ENCODE measurements around the gene ARSK.

DNA sequence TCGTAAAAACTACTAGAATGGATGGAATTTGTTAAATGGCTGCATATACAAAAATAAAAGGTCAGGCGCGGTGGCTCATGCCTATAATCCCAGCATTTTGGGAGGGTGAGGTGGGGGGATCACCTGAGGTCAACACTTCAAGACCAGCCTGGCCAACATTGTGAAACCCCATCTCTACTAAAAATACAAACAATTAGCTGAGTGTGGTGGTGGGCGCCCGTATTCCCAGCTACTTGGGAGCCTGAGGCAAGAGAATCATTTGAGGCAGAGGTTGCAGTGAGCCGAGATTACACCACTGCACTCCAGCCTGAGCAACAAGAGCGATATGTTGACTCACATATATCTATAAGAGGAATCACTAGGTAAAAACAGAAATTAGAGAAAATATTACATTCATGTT is 55.6 kb downstream of the ARSK start:
- TF ChIP-seq, protein P1, sequence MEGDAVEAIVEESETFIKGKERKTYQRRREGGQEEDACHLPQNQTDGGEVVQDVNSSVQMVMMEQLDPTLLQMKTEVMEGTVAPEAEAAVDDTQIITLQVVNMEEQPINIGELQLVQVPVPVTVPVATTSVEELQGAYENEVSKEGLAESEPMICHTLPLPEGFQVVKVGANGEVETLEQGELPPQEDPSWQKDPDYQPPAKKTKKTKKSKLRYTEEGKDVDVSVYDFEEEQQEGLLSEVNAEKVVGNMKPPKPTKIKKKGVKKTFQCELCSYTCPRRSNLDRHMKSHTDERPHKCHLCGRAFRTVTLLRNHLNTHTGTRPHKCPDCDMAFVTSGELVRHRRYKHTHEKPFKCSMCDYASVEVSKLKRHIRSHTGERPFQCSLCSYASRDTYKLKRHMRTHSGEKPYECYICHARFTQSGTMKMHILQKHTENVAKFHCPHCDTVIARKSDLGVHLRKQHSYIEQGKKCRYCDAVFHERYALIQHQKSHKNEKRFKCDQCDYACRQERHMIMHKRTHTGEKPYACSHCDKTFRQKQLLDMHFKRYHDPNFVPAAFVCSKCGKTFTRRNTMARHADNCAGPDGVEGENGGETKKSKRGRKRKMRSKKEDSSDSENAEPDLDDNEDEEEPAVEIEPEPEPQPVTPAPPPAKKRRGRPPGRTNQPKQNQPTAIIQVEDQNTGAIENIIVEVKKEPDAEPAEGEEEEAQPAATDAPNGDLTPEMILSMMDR (IDR thresholded peaks at IDR 0.05) = no peak
- no peak for TF ChIP-seq POLR2A (IDR thresholded peaks at IDR 0.05)

Data from right lobe of liver (tissue), 4 donors.